ENCODE measurements around the gene RASAL2. TPM values are rescaled to one million over a fixed set of nuclear protein-coding genes. Genes with fewer than 3 reads are reported as not detected.
A peak's percentile ranks its signal among the peaks of the same experiment; 100 is the strongest.

The RASAL2 gene
- total and polyA plus RNA-seq, 2 donors (not counting 1 experiment from before 2014, with no cell fraction given) = 11.9 to 21.8 TPM

- Histone ChIP-seq H3K4me1 (ENCODE audit: control insufficient read depth, extremely low read depth, insufficient read depth, low read length) (no peaks in the 10 kb centered on the region), H3K27me3 (ENCODE audit: control insufficient read depth, insufficient read depth, low read length) (no peaks in the 10 kb centered on the region), H2AFZ (ENCODE audit: low read length) (no peak overlapping the region), H4K20me1 (ENCODE audit: control insufficient read depth, extremely low read depth, insufficient read depth, low read length) (no peaks in the 10 kb centered on the region), H3K9me3 (ENCODE audit: control insufficient read depth, insufficient read depth, low read depth, low read length) (no peaks in the 10 kb centered on the region), H3K79me2 (ENCODE audit: control insufficient read depth, insufficient read depth, low read length) (peaks cover 14% of the 10 kb centered on the region), H3K4me2 (ENCODE audit: extremely low read depth, insufficient read depth, low read length) (no peak overlapping the region), H3K36me3 (ENCODE audit: control insufficient read depth, insufficient read depth, low read length) (no peaks in the 10 kb centered on the region), H3K27ac (ENCODE audit: insufficient read depth, low read length) (no peak overlapping the region), H3K4me3 (replicated peaks in 1 of 4; ENCODE audit: control extremely low read depth in 1 of 4, insufficient read depth in 1 of 4, low read depth in 3 of 4, low read length in 4 of 4) (no peak overlapping the region), H3K9ac (ENCODE audit: insufficient read depth, low read length) (no peak overlapping the region)
- TF ChIP-seq, protein P1, sequence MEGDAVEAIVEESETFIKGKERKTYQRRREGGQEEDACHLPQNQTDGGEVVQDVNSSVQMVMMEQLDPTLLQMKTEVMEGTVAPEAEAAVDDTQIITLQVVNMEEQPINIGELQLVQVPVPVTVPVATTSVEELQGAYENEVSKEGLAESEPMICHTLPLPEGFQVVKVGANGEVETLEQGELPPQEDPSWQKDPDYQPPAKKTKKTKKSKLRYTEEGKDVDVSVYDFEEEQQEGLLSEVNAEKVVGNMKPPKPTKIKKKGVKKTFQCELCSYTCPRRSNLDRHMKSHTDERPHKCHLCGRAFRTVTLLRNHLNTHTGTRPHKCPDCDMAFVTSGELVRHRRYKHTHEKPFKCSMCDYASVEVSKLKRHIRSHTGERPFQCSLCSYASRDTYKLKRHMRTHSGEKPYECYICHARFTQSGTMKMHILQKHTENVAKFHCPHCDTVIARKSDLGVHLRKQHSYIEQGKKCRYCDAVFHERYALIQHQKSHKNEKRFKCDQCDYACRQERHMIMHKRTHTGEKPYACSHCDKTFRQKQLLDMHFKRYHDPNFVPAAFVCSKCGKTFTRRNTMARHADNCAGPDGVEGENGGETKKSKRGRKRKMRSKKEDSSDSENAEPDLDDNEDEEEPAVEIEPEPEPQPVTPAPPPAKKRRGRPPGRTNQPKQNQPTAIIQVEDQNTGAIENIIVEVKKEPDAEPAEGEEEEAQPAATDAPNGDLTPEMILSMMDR (conservative IDR thresholded peaks at IDR 0.05 in 1 of 2, IDR thresholded peaks at IDR 0.05 in 1 of 2; ENCODE audit: low read depth in 1 of 2, low read length in 2 of 2) = no peak
- TF ChIP-seq EZH2 (IDR thresholded peaks at IDR 0.05; ENCODE audit: low read length, missing control alignments) = no peak
- DNase-seq (ENCODE audit: low read depth in 2 of 2) = no peak
Observed at GRCh38 chr1:178133239-178133989, 39.5 kb downstream of the RASAL2 start.

DNA sequence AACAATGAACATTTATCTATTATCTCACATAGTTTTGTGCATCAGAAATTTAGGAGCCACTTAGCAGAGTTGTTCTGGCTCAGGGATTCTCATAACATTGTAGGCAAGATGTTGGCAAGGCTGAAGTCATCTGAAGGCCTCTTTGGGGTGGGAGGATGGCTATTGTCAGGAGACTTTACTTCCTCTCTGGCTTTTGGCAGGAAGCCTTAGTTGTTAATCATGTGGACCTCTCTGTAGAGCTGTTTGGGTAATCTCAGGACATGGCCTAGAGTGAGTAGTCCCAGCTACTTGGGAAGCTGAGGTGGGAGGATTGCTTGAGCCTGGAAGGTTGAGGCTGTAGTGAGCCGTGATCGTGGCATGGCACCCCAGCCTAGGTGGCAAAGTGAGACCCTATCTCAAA lies 40.2 kb downstream of the RASAL2 start:
- Histone ChIP-seq H3K4me1 (ENCODE audit: control insufficient read depth, extremely low read depth, insufficient read depth, low read length) (no peaks in the 10 kb centered on the region), H3K79me2 (ENCODE audit: control insufficient read depth, insufficient read depth, low read length) (peaks cover 9% of the 10 kb centered on the region), H3K9ac (ENCODE audit: insufficient read depth, low read length) (no peak overlapping the region), H3K27ac (ENCODE audit: insufficient read depth, low read length) (no peak overlapping the region), H2AFZ (ENCODE audit: low read length) (no peak overlapping the region), H3K4me3 (replicated peaks in 1 of 4; ENCODE audit: control extremely low read depth in 1 of 4, insufficient read depth in 1 of 4, low read depth in 3 of 4, low read length in 4 of 4) (no peak overlapping the region), H4K20me1 (ENCODE audit: control insufficient read depth, extremely low read depth, insufficient read depth, low read length) (no peaks in the 10 kb centered on the region), H3K4me2 (ENCODE audit: extremely low read depth, insufficient read depth, low read length) (no peak overlapping the region), H3K36me3 (ENCODE audit: control insufficient read depth, insufficient read depth, low read length) (no peaks in the 10 kb centered on the region), H3K9me3 (ENCODE audit: control insufficient read depth, insufficient read depth, low read depth, low read length) (no peaks in the 10 kb centered on the region), H3K27me3 (ENCODE audit: control insufficient read depth, insufficient read depth, low read length) (no peaks in the 10 kb centered on the region)
- DNase-seq (ENCODE audit: low read depth in 2 of 2) = peak; percentile 55 to 89
- TF ChIP-seq EZH2 (IDR thresholded peaks at IDR 0.05; ENCODE audit: low read length, missing control alignments) = no peak
- TF ChIP-seq, protein P1 (conservative IDR thresholded peaks at IDR 0.05 in 1 of 2, IDR thresholded peaks at IDR 0.05 in 1 of 2; ENCODE audit: low read depth in 1 of 2, low read length in 2 of 2) = no peak

GRCh38 chr1:178137238-178137637 lies 43.3 kb downstream of the RASAL2 start:
- TF ChIP-seq, protein P1 (conservative IDR thresholded peaks at IDR 0.05 in 1 of 2, IDR thresholded peaks at IDR 0.05 in 1 of 2; ENCODE audit: low read depth in 1 of 2, low read length in 2 of 2) = no peak
- no peak for TF ChIP-seq EZH2 (IDR thresholded peaks at IDR 0.05; ENCODE audit: low read length, missing control alignments)
- peak in 1 of 2 donors; percentile 37 for DNase-seq (ENCODE audit: low read depth in 2 of 2)
- H3K4me1 ChIP-seq (ENCODE audit: control insufficient read depth, extremely low read depth, insufficient read depth, low read length) = no peaks in the 10 kb centered on the region

More at GRCh38 chr1:178137238-178137637, 43.3 kb downstream of the RASAL2 start:
- no peak overlapping the region for H2AFZ ChIP-seq (ENCODE audit: low read length)
- no peak overlapping the region for H3K9ac ChIP-seq (ENCODE audit: insufficient read depth, low read length)
- H3K27ac ChIP-seq (ENCODE audit: insufficient read depth, low read length) = no peak overlapping the region
- H3K9me3 ChIP-seq (ENCODE audit: control insufficient read depth, insufficient read depth, low read depth, low read length) = no peaks in the 10 kb centered on the region
- H3K36me3 ChIP-seq (ENCODE audit: control insufficient read depth, insufficient read depth, low read length) = no peaks in the 10 kb centered on the region
- no peaks in the 10 kb centered on the region for H3K27me3 ChIP-seq (ENCODE audit: control insufficient read depth, insufficient read depth, low read length)
- peak overlapping the region; percentile 21 for H3K4me2 ChIP-seq (ENCODE audit: extremely low read depth, insufficient read depth, low read length)
- no peaks in the 10 kb centered on the region for H4K20me1 ChIP-seq (ENCODE audit: control insufficient read depth, extremely low read depth, insufficient read depth, low read length)
- no peak overlapping the region for H3K4me3 ChIP-seq (replicated peaks in 1 of 4; ENCODE audit: control extremely low read depth in 1 of 4, insufficient read depth in 1 of 4, low read depth in 3 of 4, low read length in 4 of 4)
- H3K79me2 ChIP-seq (ENCODE audit: control insufficient read depth, insufficient read depth, low read length) = peaks cover 2% of the 10 kb centered on the region
